NCI-H2227 treated with DMSO at 0.1 percent for 48 hours (cell line): ENCODE data around the gene TNFRSF18.
"Not testable (repeated sequence)": the region's sequence is repeated elsewhere in the genome, so short reads cannot be mapped to it uniquely, and the experiment has no call there.

Source experiments
- DNase-seq: peaks from one replicate; lab custom pipeline; 2025; lab: John Stamatoyannopoulos, UW

The TNFRSF18 gene

GRCh38 chr1:1179346-1179982 lies 26.9 kb downstream of the TNFRSF18 start:
- DNase-seq: no peak

DNA sequence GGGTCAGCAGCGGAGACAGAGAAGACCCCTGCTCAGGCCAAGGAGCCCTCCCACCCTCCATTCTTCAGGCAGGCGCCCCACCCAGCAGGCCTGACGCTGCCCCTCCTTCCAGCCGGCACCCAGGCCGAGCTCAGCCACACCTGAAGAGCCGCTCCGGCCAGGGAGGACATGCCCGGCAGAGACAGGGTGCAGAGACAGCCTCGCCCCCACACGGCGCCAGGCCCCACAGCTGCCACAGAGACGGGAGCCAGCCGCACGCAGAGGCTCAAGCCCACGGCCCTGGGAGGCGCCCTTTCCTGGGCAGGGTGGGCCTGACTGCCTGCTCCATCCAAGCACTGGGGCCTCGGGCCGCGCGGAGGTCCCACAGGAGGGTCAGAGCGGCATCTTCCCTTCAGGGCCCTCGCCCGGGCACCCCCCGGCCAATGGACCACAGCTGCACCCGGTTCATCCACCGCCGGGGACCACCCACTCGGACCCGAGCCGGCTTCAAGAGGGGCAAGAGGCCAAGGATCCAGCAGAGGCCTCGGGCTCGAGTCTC lies 27.5 kb downstream of the TNFRSF18 start:
- no peak for DNase-seq

- DNase-seq: no peak
These were observed 28.8 kb downstream of the TNFRSF18 start for GRCh38 chr1:1177452-1178206.

- no peak for DNase-seq
These were observed 29.5 kb downstream of the TNFRSF18 start for GRCh38 chr1:1176931-1177330.

GRCh38 chr1:1176063-1176761 lies 30.2 kb downstream of the TNFRSF18 start:
- not testable (repeated sequence) for DNase-seq

- no peak for DNase-seq
These were observed 30.9 kb downstream of the TNFRSF18 start for GRCh38 chr1:1175221-1176062.

- DNase-seq: no peak
These were observed 32.5 kb downstream of the TNFRSF18 start, which contains the start of gene TTLL10 for GRCh38 chr1:1173793-1174415. Gene TTLL10, plus strand, starts transcription at chr1:1173880. Its CDS starts 5,336 bp downstream, at chr1:1179216.

- no peak for DNase-seq
These were observed 33.2 kb downstream of the TNFRSF18 start for GRCh38 chr1:1173061-1173792.

- no peak for DNase-seq
These were observed 34.6 kb downstream of the TNFRSF18 start for GRCh38 chr1:1171546-1172340.

GRCh38 chr1:1171161-1171545 lies 35.2 kb downstream of the TNFRSF18 start:
- DNase-seq: no peak

DNA sequence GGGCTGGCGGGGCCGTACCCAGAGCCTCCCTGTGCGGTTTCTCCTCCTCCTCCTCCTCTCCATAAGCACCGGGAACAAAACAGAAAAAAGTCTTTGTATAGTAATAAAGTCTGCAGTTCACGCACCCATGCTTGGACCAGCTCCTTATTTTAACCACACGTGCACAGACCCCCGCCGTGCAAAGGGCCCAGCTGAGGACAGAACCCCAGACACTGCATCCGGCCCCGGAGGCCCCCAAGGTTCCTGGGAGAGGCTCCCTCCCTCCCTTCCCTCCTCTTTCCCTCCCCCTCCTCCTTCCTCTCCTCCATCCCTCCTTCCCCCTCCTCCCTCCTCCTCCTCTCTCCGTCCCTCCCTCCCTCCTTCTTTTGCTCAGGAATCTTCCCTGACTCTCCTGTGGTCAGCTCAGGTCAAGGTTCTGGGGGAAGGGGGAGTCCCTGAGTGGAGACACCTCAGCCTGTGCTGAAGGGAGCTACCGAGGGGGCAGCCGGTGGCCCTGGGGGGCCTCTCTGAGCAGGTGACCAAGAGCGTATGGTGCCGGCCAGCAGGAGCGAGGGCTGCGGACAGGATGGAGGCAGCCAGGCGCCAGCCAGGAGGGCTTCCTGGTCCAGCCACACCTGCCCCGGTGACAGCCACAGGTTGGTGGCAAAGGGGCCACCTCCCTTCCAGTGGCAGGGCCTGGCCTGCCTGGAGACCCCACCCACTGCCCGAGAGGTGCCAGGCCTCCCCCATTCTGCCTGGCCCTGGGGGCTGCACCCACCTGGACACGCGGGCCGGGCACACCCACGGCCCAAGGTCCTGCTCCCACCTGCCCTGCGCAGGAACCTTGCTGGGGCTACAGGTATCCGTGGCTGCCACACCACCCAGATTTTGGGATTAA lies 35.9 kb downstream of the TNFRSF18 start:
- DNase-seq: no peak

DNA sequence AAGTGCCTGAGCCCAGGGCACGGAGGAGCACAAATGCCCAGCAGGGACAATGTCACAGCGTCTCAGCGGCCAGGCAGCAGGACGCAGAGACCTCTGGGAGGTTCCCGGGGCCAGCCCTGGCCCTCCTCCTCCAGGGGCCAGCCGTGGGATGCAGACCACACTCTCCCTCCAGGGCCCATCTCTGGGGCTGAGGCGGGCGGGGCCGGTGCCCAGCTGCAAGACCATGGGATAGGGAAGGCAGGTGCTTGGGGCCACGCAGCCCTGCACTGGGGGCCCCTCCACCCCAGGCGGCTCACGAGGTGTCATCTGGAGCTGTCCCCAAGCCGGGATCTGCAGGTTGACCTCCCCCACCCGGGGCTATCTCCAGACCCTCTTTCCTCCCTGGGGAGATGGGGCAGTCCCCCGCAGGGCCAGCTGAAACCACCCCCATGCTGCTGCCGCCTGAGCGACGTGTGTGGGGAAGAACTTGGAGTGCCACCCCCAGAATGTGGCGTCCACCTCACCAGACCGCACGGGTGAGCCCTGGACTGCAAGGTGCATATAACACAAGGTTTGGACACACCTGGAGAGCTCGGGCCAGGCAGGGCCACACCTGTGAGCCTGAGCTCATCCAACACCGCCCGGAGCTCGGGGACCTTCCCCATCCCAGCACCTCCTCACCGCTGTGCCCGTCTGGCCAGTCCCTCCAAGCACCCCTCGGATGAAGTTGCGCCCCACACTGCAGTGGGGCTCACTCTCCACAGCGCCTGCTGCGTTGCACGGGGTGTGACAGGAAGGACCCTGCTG lies 36.8 kb downstream of the TNFRSF18 start:
- no peak for DNase-seq

- DNase-seq: no peak
These were observed 37.7 kb downstream of the TNFRSF18 start for GRCh38 chr1:1168451-1169411.

DNA sequence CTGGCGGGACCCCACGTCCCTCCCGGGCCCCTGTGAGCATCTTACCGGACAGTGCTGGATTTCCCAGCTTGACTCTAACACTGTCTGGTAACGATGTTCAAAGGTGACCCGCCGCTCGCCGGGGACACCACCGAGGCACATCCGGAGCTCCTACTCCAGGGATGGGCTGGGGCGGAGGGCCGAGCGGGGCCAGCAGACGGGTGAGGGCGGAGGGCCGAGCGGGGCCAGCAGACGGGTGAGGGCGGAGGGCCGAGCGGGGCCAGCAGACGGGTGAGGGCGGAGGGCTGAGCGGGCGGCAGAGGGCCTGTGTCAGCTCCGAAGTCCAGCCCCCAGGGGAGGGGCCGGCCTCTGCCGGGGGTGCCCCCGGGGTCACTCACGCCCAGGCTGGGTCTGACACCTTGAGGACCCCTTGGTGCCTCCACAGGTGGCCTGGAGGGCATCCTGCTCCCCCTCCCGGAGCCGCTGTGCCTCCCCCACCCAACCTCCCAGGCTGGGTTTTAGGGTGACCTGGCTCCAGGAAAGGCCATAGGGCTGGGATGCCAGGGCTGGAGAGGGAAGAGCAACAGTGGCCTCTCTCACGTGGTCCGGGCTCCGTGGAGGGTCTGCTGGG lies 38.4 kb downstream of the TNFRSF18 start:
- DNase-seq: no peak

DNA sequence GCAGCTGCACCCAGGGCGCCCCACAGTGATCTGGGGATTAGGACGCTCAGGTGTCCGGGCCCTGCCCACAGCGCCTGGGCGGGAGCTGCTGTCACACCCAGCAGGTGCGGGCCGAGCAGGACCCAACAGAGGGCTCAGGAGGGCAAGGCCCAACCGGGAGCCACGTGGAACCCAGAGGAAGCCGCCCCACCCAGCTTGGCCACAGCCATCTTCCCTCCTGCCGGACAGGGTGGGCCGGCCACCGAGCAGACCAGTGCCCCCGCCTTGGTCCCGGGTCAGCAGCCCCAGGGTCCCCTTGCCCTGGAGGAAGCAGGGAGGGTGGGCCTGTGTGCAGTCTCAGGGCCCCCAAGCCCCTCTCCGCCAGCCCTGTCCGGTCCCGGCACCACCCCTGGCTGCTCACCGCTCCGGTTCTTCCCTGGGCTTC lies 39.0 kb downstream of the TNFRSF18 start:
- no peak for DNase-seq
